SIG-M5 treated with dmso at 0.1 percent for 504 hours (cell line): ENCODE measurements around the gene MYBPH.

Experiments
- DNase-seq: peaks from one replicate; lab custom pipeline; 2025; ENCODE audit not compliant: unreplicated experiment; lab: John Stamatoyannopoulos, UW

Gene MYBPH

DNA sequence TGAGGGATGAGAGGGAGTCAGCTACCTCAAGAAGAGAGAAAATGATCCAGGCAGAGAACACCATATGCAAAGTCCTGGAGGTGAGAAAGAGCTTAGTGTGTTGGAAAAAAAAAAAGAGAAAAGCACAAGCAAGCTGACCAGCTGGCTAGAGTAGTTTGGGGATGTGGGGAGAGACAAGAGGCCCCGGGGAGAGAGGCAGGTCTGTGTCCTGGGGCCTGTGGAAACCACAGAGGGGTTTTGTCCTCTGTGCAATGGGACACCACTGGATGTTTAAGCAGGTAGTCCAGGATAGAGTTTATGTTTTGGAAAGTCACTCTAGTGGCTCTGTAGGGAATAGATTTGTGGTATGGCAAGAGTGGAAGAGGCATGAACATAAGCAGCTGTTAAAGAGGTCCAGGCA, 25.3 kb upstream of the MYBPH start:
- DNase-seq: no peak

DNA sequence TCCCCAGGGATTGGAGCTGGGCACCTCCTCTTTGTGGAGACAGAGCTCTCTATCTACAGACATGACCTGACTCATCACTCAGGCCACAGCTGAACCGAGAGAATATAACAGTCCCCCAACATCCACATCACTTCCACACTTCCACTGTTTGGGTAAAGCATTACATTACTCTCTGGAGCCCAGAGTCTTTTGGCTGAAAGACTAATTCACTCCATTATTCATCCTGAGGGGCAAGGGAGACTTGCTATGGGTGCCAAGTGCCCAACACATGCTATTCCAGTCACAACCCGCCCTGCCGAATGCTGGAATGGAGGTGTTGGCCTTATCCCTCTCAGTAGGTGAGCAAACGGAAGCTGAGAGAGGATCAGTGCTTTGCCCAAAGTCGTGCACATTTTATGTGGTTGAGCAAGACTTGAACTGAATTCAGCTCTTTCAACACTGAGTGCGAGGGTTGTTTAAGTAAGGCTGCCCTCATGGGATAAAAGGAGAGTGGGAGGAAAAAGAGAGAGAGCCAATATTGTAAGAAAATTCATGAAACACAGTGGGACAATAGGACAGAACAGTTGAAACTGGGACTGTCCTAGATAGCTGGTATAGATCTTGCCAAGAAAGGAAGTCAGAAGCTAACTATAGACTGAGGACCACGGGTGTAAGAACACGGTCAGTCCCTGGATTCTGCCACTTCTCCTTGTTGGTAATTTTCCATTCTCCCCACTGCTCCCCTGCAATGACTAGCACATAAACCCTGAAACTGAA, 24.4 kb upstream of the MYBPH start:
- peak; percentile 85 for DNase-seq

DNA sequence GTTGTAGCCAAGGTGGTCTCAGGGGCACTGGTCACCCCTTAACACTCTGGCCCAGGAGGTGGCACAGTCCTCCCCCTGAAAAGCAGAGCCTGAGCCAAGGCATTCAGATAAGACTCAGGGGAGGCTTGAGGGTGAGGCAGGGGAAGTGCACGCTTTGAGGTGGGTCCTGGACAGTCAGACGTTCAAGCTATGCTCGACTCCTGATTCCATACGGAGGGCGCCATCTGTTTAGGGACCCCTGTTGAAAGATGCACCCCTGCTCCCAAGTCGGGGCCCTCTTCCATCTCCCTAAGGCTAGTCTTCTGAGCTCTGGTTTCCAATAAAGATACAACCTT, 23.8 kb upstream of the MYBPH start:
- DNase-seq: no peak

DNA sequence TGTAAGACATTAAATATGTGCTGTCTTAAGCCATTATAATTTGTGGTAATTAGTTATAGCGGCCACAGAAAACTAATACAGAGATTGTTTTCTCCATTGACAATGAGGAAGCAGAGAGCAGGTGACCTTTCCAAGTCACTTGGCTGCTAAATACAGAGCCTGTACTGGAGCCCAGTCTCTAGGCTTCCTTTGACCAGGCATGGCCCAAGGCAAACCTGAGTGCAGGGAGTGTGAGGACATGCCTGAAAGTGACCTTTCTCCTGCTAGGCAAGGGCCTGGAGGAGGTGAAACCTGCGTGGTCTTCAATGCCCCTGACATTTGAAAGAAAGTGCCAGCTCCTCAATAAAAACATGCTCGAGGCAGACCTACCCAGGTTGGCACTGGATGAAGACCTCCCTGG, 23.4 kb upstream of the MYBPH start:
- DNase-seq: no peak

DNA sequence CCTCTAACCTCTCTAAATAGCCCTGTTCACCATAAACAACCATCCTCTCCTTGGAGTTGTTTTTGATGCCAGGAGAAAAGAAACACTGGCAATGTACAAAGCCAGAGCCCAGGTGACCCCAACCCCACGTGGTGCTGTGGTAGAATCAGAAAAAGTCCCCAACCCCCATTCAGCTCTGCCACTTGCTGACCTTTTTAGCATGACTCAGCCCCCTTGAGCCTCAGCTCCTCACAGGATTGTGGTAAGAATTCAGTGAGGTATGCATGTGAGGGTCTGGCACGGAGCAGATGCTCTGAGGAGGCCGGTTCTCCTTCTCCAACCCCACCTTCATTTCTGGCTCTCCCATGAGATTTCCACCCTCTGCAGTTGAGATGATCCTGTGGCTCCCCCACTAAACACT, 22.0 kb upstream of the MYBPH start:
- DNase-seq: no peak

DNA sequence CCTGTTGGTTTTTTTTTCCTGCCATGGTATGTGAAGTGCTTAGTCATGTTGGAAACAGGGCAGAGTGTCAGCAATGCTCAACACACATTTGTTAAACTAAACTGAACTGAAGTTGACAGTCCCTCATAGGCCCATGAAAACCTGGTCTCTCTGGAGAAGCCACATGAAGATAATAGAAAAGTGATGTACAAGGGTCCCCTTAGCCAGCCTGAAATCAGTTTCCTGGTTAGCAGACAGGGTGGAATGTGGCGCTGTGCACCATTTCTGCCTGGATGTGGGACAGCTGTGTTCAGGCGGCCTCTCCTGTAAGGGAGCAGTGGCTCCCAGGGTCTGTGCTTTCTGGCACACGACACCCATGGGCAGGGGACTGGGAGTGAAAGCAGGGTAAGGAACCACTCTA, 20.7 kb upstream of the MYBPH start:
- no peak for DNase-seq

DNA sequence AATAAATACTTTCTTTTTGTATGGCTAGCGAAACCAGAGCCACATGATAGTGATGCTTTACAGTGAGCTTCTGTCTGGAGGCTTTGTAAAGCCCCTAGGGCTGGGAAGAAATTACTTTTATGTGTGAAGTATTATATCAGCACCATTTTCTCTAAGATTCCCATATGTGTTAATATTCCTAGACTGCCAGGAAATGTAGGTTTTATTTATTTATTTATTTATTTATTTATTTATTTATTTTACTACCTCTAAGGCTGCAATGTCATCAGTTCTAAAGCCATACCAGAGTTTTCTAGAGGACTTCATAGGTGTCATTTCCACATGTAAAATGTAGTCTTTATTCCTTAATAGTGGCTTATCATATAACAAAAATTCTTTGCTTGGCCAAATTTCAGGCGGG, 15.3 kb upstream of the MYBPH start:
- DNase-seq: no peak

DNA sequence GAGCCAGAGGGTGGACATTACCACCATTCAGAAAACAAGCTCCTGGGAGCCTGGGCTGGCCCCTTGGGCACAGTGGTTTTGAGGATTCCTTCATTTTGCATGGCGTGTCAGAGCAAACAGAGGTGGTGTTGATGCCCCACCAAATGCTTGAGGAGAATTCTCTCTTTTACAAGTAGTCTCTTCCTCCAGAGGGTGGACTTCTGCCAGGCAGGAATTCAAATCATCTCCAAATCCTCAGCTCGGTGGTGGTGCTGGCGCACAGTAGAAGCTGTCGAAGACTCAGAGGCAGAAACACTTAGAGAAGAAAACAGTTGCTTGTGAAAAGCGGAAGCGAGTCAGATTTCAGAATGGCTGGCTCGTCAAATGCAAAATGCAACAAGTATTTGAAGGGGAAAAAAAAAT, 14.3 kb upstream of the MYBPH start:
- no peak for DNase-seq

DNA sequence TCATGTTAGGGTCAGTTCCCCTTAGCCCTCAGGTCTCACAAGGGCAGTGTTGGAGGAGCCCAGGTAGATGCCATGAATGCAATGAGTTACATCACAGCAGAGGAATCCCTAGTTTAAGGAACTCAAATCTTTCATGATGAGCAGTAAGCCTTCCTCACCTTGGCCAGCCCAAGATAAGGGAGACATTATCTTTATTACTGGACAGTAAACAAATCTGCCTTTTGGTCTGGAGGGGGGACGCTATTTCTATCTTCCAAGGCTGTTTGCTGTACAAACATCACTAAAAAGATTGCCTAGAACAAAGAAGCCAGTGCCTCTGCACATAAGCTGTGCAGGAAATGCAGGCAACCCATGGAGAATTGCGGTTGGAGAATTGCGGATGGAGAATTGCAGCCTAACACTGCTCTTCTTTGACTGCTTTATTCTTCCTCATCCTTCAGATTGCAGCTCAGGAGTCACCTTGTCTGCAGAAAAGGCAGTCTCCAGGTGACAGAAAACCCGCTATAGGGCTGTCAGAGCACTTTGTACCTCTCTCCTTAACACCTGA, 13.1 kb upstream of the MYBPH start:
- no peak for DNase-seq

DNA sequence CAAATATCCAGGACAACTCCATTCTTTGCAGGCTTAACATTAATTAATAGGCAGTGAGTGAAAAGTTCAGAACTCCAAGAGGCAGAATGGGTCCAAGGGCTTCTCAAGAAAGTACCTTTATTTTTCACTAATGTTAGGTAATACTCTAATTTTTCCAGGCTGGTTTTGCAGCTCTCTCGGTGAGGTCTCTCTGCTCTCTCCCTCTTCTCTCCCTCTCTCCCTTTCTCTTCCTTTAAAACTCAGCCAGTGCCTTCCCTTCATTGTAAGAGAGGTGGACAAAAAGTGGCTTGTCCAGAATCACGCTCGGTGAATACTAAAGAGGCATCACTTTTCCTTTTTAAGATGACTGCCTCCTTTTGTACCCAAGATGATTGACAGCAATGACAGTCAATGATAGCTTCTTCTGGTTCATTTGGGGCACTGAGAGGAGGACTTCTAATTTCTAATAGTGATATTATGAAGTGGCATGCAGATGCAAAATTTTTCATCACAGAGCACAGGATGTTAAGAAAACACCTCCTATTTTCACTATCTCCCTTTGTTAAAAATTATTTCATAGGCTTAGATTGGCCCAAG, 12.2 kb upstream of the MYBPH start:
- no peak for DNase-seq

DNA sequence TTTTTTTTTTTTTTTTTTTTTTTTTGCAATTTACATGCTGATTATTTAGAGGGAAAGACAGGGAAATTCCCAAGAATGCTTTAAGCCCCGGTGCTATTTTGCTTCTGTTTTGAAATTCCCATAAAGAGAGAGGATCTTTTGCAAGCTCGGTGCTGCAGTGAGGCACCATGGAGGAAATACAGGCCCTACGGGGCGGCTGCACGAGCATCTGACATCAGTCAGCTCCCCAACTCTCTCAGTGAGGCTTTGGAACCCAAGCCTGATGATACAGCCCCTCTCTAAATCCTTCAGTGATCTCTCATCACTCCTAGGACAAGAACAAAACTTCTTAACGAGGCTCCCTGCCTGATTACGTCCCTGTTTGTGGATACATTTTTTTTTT, 11.7 kb upstream of the MYBPH start:
- DNase-seq: no peak

DNA sequence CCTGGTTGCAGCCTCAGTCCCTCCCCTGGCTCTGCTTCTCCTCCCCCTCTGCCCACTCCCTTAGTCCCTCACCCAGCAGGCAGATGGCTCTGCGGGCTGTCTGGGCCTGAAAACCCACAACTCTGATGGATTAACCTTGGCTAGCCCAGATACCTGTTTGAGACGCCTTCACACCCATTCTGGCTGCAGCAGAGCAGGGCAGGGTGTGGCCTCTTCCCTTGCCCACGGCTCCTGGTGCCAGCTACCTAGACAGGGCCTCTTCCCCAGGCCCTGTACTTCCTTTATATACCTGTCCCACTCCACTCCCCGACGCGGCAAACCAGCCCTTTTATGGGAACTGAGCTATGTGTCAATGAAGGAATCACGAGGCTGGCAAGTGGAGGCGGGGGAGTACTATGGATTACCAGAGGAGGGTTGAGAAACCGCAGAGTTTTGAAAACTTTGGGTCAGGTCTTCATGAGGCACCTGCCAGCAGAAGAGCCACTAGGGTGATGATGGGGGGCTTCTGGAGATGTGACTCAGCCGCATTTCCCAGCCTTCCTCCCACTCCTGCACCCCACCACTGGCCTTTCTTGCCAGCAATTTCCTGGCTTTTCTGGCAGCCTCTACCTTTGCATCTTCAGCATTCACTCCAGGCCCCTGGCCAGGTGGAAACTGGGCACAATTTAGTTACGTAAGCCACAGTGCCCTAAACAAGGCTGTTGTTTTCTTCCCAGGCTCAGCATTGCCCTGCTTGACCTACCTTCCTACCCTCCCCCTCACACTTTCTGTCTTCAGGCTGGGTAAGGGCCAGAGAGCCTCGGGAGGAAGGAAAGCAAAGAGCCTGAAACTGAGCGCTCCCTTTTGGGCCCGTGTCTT, 11.0 kb upstream of the MYBPH start, which contains the start of gene CHI3L1:
Gene CHI3L1, minus strand, starts transcription at position 259 of the 858 bp plus-strand sequence. Its CDS starts 81 bp downstream, at position 178.
- peak; percentile 94 for DNase-seq

DNA sequence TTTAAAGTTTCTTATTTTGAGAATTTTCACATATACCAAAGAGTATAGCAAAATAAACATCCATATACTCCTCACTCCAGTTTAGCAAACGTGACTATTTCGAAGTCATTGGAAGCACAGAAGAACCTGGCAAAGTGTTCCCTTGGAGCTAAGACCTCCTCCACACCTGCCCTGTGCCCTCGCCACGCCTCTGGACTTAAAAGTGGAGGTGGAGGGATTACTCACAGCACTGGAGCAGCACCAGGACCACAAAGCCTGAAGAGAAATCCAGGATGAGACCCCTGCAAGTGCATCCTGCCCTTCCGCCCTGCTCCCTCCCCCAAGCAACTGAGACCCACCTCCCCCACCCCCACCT, 10.4 kb upstream of the MYBPH start:
- no peak for DNase-seq

DNA sequence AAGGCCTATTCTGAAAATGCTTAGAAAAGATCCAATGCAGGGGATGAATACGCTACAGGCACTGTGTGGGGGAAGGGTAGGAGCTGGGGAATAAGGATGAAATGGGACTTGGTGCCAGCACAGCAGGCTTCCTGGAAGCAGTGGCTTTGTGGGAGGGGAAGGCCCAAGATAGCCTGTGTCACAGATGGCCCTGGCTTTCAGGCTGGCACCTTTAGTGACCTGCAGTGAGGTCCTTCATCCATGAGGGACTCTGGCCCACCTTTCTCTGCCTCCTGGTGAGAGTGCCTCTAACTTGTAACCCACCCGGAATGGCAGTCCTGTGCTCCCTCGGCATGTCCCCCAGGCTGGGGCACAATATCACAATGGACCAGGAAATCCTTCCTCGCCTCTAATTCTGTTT, 10.0 kb upstream of the MYBPH start:
- DNase-seq: no peak

DNA sequence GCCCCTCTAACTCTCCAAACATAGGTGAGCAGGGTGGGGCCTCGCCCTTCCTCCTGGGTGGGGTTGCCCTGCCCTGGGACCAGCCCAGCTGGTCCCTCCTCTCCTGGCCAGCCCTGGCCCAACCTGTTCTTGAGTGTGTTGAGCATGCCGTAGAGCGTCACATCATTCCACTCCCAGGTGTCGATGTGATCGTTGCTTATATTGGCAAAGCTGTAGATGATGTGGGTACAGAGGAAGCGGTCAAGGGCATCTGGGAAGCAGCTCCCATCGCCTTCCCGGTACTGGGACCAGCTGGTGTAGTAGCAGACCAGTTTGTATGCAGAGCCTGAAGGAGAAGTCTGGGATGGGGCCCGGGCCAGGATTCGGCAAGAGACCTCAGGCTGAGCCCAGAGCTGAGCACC, 9.4 kb upstream of the MYBPH start:
- no peak for DNase-seq

DNA sequence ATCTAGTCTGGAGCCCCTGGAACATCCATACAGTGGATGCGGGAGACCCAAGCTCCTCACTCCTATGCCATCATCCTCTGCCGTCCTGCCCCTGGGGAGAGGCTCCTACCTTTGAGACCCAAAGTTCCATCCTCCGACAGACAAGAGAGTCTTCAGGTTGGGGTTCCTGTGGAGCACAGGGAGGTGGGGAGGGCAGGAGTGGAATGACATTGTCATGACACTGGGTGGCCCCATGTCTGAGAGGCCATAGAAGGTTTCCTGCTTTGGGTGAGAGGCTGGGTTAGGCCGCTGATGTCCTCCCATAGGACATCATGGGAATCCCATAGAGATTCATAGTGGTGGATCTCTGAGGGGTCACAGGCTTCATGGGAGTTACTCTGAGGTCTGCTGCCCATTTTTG, 8.8 kb upstream of the MYBPH start:
- no peak for DNase-seq

DNA sequence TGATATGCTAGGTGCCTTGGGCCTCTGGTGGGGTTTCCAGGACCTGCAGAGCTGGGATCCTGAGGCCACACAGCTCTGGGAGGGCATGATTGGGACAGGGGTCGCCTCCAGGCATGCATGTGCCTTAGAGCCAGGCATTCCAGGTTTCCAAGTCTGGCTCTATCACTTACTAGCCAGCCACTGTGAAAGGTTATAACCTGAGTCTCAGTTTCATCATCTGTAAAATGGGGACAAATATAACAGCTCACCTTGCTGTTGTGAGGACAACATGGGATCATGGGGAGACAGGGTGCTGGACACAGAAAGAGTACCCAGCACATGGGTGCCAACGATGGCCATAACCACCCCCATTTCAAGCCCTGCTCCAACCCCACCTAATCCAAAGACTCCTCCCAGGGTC, 8.2 kb upstream of the MYBPH start:
- DNase-seq: no peak

DNA sequence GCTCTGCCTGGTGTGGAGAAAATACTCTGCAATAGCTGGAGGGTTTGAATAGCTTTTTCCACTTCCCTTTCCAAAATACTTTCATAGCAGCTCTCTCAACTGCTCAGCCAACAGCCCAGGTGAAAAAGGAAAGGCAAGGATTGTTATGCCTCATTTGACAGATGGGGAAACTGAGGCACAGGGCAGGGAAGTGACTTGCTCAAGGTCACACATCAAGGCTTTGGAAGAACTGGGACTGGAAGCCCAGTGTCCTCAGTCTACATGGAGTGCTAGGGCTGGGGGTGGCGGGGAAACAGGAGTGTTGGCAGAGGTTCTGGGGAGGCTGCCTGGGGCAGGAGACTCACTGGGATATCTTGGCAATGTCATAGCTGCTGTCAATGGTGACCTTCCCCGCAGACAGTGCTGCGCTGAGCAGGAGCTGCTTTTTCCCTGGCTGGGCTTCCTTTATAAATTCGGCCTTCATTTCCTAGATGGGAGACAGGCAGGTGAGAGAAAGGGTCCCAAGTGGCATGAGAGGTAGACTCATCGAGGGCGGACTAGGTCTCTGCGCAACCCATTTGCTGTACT, 6.8 kb upstream of the MYBPH start:
- DNase-seq: peak; percentile 36

DNA sequence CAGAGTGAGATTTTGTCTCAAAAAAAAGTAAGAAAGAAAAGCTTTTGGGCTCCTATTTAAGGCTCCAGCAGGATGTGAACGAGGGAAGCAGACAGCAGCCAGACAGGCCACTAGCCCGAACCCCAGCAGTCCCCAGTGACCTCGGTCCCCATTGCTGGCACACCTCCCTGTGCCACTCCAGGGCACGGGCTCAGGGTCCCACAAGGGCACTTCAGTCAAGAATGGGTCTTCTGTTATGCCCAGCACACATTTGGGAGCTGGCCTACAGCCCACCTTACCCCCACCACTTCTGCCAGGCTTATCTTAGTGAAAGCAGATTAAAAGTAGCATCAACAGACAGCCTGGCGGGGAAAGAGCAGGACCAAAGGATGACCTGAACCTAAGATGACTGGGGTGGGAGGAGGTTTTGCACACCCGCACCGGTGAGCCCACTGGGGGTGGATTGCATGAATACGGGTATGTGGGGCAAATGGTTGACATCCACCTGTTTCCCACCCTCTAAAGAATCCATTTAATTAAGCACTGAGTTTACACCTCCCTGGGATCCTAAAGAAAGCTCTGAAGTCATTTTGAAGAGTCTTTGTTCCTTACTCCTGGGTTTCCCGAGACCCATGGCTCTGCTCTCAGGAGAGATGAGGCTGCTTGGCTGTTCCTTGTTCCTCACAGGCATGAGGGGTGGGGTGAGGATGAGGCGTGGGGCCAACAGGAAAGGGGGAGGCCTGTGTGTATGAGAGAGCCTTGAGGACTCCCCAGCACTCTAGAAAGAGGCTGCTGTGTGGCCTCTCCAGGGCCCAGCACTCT, 6.2 kb upstream of the MYBPH start:
- DNase-seq: no peak

DNA sequence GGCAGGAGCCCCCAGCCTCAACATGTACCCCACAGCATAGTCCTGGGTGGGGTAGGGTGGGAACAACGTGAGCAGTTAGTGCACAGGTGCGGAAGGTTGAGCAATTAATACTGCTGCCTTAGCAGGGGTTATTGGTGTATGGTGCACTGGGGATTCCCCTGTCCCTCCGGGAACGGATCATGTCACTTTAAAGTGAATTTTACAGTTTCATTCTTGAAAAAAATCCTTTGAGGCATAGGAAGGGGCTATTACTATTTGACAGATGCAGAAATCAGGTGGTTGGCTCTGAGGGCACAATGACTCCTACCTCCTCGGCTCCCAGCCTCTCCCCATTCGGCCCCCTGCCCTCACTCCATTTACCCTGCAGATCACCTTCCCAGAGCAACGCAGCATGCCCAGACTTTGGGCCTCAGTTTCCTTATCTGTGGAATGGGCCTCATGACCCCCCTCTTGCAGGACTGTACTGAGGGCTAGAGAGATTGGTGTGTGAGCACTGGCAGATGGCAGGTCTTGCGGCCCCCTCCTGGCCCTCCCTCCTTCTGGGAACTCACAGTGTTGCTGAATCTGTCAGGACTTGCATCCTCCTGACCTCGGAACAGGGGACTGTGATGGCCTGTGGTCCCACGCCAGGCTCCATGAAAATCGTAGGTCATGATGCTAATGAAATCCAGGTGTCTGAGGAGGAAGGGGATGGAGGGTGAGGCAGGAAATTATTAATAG, 5.1 kb upstream of the MYBPH start:
- no peak for DNase-seq
